Kidney capillary endothelial cell (primary cell): ENCODE data around the gene RXRB.

ENCODE experiments used
- DNase-seq: peaks from one replicate; pipeline ENCODE4 v3.0.0-alpha.2; 2018; ENCODE audit warnings: low spot score

RXRB gene

DNA sequence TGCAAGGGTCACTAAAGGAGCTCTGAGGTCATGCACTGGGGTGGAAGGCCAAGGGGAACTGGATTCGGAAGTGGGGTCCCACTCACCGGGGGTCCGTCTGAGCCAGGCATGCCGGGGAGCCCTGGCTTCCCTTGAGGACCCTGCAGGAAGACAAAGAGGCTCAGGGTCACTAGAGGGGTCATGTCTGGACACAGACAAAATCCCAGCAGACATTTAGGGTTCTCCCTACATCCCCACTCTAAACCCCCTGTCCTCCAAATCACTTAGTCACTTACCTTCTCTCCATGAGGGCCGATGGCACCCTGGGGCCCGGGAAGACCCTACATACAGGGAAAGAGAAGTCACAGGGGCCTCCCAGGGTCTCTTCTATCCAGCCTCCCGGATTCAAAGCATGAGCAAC lies 23.6 kb downstream of the RXRB start:
- DNase-seq: no peak

- no peak for DNase-seq
Observed at GRCh38 chr6:33175436-33176069, 24.9 kb downstream of the RXRB start.

DNA sequence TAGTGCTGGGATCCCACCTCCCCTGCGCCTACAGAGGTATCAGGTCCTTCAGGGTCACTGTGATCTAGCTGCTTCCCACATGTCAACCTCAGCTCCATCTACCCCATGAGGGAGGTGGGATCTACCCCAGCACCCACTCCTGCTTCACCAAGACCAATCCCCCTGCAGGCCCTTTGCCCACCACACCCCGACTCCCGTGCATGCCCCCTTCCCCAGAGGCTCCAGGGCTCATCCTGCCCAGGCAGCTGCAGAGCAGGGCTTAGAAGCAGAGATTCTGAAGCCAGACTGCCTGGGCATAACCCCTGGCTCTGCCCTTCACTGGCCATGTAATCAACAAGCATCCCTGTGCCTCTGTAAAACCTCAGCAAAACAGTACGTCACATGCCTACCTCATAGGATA lies 25.7 kb downstream of the RXRB start:
- no peak for DNase-seq

GRCh38 chr6:33173535-33174180 lies 26.8 kb downstream of the RXRB start:
- DNase-seq: no peak

DNA sequence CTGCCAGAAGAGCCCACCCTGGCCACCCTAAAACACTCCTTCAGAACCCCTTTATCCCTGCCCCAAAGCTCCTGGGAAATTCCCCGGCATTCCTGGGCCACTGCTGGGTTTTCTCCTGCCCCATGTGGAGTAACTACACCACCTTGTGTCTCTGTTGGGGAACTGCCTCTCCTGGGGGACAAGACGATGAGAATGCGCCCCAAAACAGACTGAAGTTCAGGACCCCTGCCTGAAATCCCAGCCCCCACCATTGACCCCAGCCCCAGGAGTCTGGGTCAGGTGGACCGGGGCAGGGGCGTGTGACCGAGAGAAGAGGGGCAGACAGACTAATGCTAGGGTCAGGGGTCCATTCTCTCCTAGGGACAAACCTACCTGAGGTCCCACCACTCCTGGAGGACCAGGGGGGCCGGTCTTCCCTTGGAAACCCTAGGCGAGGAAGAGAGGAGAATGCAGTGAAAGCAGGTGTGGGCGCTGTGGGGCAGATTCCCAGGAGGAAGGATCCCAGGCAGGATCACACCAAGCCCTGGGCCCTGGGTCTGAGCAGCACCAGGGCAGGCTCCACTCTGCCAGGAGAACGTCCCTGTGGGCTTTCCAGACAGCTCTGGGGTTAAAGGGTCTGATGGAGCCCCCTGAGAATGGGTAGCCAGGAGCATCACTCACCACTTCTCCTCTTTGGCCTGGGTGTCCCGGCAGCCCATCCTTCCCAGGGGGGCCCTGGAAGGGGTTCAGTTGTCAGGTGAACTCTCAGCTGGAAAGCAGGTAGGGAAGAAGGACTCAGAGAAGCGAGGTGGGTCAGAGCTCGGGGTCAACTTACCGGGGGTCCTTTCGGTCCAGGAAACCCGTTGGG lies 27.6 kb downstream of the RXRB start:
- DNase-seq: no peak

DNA sequence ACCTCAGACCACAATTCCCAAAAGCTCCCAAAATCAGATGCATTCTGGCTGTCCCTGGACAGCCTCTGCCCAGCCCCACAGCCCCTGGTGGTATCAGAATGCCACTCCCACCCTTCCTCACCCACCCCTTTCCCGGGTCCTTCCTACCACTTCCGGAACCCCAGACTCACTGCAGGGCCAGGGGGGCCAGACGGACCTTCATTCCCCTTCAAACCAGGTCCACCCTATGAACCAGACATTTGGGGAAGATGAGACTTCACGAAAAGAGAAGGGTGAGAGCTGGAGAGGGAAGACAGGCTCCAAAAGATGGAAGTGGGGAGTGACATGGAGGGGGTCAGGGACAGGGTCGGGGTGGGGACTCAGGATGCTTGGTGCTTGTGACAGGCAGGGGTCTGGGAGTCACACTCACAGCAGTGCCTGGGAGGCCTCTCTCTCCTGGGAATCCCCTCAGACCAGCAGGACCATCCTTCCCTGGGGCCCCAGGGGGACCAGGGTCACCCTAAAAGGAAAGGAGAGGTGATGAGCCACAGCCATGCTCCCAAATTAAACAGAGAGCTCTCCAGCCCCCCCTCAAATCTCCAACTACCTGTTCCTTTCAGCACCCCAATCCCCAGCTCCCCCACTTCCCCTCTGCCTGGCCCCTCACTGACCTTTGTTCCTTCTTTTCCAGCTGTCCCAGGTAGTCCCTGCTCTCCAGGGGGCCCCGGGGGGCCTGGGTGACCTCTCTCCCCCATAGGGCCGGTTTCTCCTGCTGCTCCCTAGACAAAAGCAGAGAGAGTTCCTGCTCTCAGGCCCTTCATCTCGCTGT lies 28.4 kb downstream of the RXRB start:
- no peak for DNase-seq

DNA sequence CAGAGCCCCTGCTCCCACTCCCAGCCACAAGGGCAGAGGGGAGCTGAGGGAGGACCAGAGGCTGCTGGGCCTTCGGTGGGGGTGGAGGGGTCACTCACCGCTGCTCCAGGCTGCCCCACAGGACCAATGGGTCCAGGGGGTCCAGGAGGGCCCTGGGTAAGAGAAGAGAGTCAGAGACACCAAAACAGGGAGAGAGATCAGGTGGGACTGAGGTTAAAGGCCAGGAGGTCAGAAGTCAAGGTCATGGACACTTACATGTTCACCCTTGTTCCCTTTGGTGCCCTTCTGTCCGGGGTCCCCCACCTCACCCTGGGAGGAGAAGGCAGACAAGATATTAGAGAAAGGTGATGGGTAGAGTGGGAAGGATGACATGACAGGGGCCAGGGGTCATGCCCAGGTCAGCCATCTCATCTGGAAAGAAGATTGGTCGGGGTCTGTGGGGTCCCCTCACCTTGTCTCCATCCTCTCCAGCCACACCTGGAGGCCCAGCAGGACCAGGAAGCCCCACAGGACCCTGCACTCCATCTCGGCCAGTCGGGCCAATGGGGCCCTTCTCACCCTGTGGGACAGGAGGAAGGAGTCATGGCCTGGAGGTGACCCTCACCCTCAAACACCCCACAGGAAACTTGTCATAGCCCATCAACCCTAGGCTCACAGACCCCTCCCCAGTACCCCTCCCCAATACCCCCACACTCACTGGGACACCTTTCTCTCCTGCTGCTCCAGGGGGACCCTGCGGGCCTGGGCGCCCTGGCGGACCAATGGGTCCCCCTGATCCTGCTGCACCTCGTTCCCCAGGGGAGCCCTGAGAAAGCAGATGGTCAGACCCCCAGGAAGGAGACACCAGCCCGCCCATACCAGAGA lies 29.2 kb downstream of the RXRB start:
- DNase-seq: no peak

GRCh38 chr6:33170176-33171015 lies 30.1 kb downstream of the RXRB start:
- no peak for DNase-seq

- DNase-seq: no peak
Observed at GRCh38 chr6:33169291-33170175, 30.9 kb downstream of the RXRB start.

DNA sequence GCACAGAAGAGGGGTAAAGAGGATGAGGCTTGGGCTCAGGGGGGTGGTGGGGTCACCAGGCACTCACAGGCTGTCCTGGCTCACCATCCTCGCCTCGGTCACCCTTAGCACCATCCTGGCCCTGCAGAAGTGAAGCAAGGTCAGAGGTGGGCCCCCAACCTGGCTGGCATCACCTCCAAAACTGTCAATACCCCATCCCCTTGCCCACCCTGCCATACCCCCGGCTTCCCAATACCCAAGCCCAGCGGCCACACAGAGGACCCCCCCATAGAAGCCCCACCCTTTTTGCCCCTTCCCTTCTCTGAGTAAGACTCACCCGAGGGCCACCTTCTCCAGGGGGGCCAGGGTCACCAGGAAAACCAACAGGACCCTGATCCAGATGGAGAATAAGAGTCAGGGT lies 31.8 kb downstream of the RXRB start:
- no peak for DNase-seq

GRCh38 chr6:33168284-33168601 lies 32.2 kb downstream of the RXRB start:
- DNase-seq: no peak

DNA sequence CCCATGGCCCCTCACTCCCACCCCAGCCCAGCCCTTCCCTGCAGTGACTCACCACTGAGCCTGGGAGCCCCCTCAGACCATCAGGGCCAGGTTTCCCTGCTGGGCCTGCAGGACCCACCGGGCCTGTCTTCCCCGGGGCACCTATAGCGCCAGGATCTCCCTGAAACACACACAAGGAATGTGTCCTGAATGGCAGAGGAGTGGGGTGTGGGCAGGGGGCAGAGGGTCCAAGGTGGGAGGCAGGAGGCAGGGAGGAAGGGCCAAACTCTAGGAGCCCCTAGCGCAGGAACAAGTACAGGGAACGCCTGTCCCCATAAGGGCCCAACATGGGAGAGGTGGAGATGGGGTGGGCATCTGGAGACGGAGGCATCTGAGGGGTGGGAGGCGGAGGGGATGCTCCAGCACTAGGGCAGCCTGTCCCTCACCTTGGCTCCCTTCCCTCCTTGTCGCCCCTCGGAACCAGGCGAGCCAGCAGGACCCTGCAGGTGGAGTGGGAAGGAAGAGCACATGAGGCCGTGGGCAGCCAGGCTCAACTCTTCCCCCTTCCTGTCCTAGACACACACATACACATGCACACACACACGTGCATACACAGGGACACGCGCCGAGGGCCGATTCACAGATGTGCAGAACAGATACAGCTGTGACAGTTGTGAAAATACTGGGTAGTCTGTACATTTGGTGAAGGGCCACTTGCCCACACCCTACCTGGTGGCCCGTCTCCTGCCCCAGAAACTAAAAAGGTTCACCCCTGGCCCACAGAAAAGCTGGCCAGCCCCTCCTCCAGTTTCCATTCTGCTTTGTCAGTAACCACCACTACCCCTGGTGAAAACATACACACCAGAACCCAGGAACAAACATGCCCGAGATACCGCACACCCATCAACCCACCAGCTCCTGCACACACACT lies 32.8 kb downstream of the RXRB start:
- DNase-seq: no peak

DNA sequence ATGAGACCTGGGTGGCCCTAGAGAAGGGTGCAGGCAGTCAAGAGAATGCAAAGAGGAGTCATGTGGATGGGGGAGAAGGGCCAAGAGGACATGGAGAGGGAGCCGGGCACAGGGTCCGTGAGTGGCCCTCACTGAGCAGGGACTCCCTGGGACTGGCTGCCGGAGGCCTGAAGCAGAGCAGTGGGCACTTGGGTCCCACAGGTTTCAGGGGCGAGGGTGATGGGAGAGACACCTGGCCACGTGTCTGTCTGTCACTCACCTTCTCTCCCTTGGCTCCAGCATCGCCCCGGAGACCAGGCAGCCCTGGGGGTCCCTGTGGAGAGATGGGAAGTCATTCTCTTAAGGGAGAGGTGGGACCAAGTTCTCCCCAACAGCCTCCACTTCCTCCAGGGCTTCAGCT lies 33.7 kb downstream of the RXRB start:
- no peak for DNase-seq

DNA sequence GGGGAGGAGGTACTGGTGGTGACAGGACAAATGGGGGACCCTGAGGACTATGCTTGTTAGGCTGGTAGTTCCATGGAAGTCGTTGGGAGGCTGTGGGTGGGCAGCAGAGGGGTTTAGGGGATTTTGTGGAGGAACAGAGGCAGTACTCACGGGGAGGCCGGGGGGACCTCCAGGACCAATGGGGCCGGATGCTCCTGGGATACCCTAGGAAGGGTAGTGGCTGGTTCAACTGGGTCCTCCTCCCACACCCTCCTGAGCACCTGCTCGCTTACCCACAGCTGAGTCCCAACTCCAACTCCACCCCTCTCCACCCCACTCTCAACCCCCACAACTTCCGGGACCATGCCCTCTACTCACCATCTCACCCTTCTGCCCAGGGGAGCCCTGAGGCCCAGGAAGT lies 34.1 kb downstream of the RXRB start:
- DNase-seq: no peak

DNA sequence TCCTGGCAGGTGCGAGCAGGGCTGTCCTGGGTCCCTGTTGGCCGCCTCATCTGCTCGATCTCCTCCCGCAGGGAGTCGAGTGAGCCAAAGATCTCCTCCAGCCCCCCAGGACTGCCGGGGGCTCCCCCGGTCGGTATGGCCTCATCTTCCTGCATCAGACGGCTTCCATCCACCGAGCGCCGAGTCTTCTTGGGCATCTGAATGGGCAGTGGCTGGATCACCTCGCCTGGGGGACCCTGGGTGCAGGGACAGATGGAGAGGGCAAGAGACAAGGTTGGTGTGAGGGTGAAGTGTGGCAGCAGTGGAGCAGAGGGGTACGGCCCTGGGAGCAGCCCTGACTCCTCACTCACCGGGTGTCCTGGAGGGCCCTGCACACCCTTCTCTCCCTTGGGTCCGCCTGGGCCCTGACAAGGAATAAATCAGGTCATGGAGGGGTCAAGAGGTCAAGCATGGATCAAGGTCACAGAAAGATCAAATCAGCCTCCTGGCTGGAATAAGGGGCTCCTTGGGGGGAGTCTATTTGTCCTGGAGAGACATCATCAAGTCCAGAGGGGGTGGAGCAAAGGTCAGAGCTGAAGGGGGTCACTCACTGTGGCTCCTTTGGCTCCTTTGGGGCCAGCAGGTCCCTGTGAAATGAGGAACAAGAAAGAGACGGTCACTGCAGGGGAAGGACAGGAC lies 34.7 kb downstream of the RXRB start:
- DNase-seq: no peak

GRCh38 chr6:33164665-33165373 lies 35.6 kb downstream of the RXRB start:
- DNase-seq: no peak

DNA sequence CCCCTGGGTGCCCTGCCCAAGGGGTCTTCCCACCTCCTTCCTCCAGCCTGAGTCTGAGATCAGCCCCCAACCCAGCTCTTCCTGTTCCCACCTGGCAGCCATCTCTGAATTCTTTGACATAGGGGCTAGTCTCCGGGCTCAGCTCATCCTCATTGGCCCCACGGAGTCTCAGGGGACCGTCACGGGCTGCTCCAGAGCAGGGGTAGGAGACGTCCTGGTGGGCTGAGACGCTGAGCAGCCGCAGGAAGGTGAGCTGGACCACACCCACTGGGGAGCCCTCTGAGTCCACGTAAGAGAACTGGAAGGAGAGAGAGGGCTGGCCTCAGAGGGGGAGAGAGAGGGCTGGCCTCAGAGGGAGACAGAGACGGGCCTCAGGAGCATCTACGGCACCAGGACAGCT lies 36.3 kb downstream of the RXRB start:
- DNase-seq: no peak
